Mesenchymal stem cell (in vitro differentiated cells and primary cell): ENCODE results near the gene EDNRA.
A peak's percentile ranks its signal among the peaks of the same experiment; 100 is the strongest.

Experiments used
- DNase-seq: peaks from one replicate; pipeline ENCODE4 v3.0.0-alpha.2; 2013
- H2AFZ ChIP-seq: one replicate; pipeline ENCODE4 v1.6.1; 2013; ENCODE audit warnings: low read depth, mild to moderate bottlenecking, control low read depth, inconsistent platforms, low read length, moderate library complexity
- H2AK5ac ChIP-seq: 2 replicates; pipeline ENCODE4 v1.6.1; 2013; ENCODE audit warnings: low read length, moderate library complexity, mild to moderate bottlenecking, inconsistent platforms; ENCODE audit not compliant: severe bottlenecking
- H2BK120ac ChIP-seq: one replicate; pipeline ENCODE4 v1.6.1; 2013; ENCODE audit warnings: low read depth, mild to moderate bottlenecking, inconsistent platforms, low read length, moderate library complexity
- H2BK12ac ChIP-seq, 2 experiments: one replicate each; pipeline ENCODE4 v1.6.1; 2013; ENCODE audit warnings: inconsistent platforms in 2 of 2, low read length in 2 of 2, mild to moderate bottlenecking in 2 of 2, moderate library complexity in 2 of 2, control low read depth in 1 of 2
- H2BK15ac ChIP-seq: one replicate; pipeline ENCODE4 v1.6.1; 2013; ENCODE audit warnings: mild to moderate bottlenecking, low read depth, inconsistent platforms; ENCODE audit not compliant: poor library complexity, severe bottlenecking
- H2BK5ac ChIP-seq: 2 replicates; pipeline ENCODE4 v1.6.1; 2013; ENCODE audit warnings: low read depth, mild to moderate bottlenecking, low read length, control low read depth, inconsistent platforms; ENCODE audit not compliant: poor library complexity, severe bottlenecking
- H3K14ac ChIP-seq, 2 experiments: one replicate each; pipeline ENCODE4 v1.6.1; 2013; ENCODE audit warnings: inconsistent platforms in 2 of 2, low read length in 2 of 2, control low read depth in 1 of 2, mild to moderate bottlenecking in 1 of 2, moderate library complexity in 1 of 2
- H3K18ac ChIP-seq, 2 experiments: one replicate each; pipeline ENCODE4 v1.6.1; 2013; ENCODE audit warnings: inconsistent platforms in 2 of 2, low read length in 2 of 2, control low read depth in 1 of 2, low read depth in 1 of 2, mild to moderate bottlenecking in 1 of 2
- H3K23ac ChIP-seq, 2 experiments: one replicate each; pipeline ENCODE4 v1.6.1; 2013; ENCODE audit warnings: inconsistent platforms in 2 of 2, low read length in 2 of 2, mild to moderate bottlenecking in 2 of 2, moderate library complexity in 2 of 2, control low read depth in 1 of 2
- H3K27ac ChIP-seq: 2 replicates; pipeline ENCODE4 v1.5.1; 2013; ENCODE audit warnings: mild to moderate bottlenecking, moderate library complexity, low read length, control low read depth, inconsistent platforms; ENCODE audit not compliant: poor library complexity, severe bottlenecking
- H3K27me3 ChIP-seq, 2 experiments: 2 replicates each; pipeline versions ENCODE4 v1.6.1 to v1.7.0; 2013; ENCODE audit warnings: low read length in 2 of 2, mild to moderate bottlenecking in 2 of 2, moderate library complexity in 2 of 2, control low read depth in 1 of 2, inconsistent platforms in 1 of 2; ENCODE audit not compliant: control insufficient read depth in 1 of 2, insufficient read depth in 1 of 2
- H3K36me3 ChIP-seq, 2 experiments: 2 replicates each; pipeline versions ENCODE4 v1.6.1 to v1.7.0; 2013; ENCODE audit warnings: low read length in 2 of 2, control low read depth in 1 of 2, inconsistent platforms in 1 of 2, low read depth in 1 of 2, mild to moderate bottlenecking in 1 of 2; ENCODE audit not compliant: insufficient read depth in 2 of 2, control insufficient read depth in 1 of 2
- H3K4ac ChIP-seq, 2 experiments: one replicate each; pipeline ENCODE4 v1.6.1; 2013; ENCODE audit warnings: inconsistent platforms in 2 of 2, low read length in 2 of 2, mild to moderate bottlenecking in 2 of 2, moderate library complexity in 2 of 2, control low read depth in 1 of 2, low read depth in 1 of 2
- H3K4me1 ChIP-seq: 2 replicates; pipeline ENCODE4 v1.6.1; 2013; ENCODE audit warnings: low read depth, low read length, control low read depth; ENCODE audit not compliant: control insufficient read depth, insufficient read depth
- H3K4me2 ChIP-seq: 2 replicates; pipeline ENCODE4 v1.6.1; 2013; ENCODE audit warnings: low read length, mild to moderate bottlenecking, inconsistent platforms; ENCODE audit not compliant: poor library complexity, severe bottlenecking
- H3K4me3 ChIP-seq, 2 experiments: 2 replicates each; pipeline versions ENCODE4 v1.5.1 to v1.7.0; 2013; ENCODE audit warnings: low read length in 2 of 2, mild to moderate bottlenecking in 2 of 2, control low read depth in 1 of 2, low read depth in 1 of 2; ENCODE audit not compliant: insufficient read depth in 1 of 2
- H3K79me1 ChIP-seq: replicated peaks from 2 replicates; pipeline ENCODE4 v1.6.1; 2013; ENCODE audit warnings: mild to moderate bottlenecking, control low read depth, low read length, inconsistent platforms; ENCODE audit not compliant: poor library complexity, severe bottlenecking
- H3K9ac ChIP-seq: 2 replicates; pipeline ENCODE4 v1.7.0; 2013; ENCODE audit warnings: mild to moderate bottlenecking, low read length, moderate library complexity
- H3K9me3 ChIP-seq: 2 replicates; pipeline ENCODE4 v1.7.0; 2013; ENCODE audit warnings: mild to moderate bottlenecking, low read length; ENCODE audit not compliant: control insufficient read depth
- H4K8ac ChIP-seq: one replicate; pipeline ENCODE4 v1.6.1; 2013; ENCODE audit warnings: inconsistent platforms, mild to moderate bottlenecking, low read length, moderate library complexity
- H4K91ac ChIP-seq: one replicate; pipeline ENCODE4 v1.6.1; 2013; ENCODE audit warnings: mild to moderate bottlenecking, low read length, inconsistent platforms
- WGBS: methylation state at CpG from one replicate; pipeline ENCODE4 v1.1.7; 2013; ENCODE audit warnings: mixed read lengths; 5-methylcytosine and 5-hydroxymethylcytosine counted together

Gene EDNRA

GRCh38 chr4:147480502-147480890 lies 401 bp upstream of the EDNRA start:
- peaks cover 6% of the 10 kb centered on the region for H3K4me1 ChIP-seq
- peak overlapping the region; percentile 78 for H3K9ac ChIP-seq
- H4K8ac ChIP-seq = no peak overlapping the region
- no peak overlapping the region for H3K23ac ChIP-seq
- no peaks in the 10 kb centered on the region for H3K27me3 ChIP-seq
- peak overlapping the region; percentile 77 to 80 for H3K4me3 ChIP-seq
- H2AFZ ChIP-seq = no peak overlapping the region
- no peak overlapping the region for H2BK5ac ChIP-seq
- H3K27ac ChIP-seq = no peak overlapping the region
- H2BK120ac ChIP-seq = no peak overlapping the region
- H3K79me1 ChIP-seq = peaks cover 5% of the 10 kb centered on the region
- H3K4ac ChIP-seq = peak overlapping the region in 1 of 2 experiments; percentile 73
- peaks cover 0 to under 1% of the 10 kb centered on the region in 2 experiments for H3K36me3 ChIP-seq
- no peaks in the 10 kb centered on the region for H3K9me3 ChIP-seq
- DNase-seq = no peak
- no peak overlapping the region for H3K14ac ChIP-seq
- H3K18ac ChIP-seq = peak overlapping the region; percentile 15 to 52
- no peak overlapping the region for H4K91ac ChIP-seq
- peak overlapping the region in 1 of 2 experiments; percentile 87 for H2BK12ac ChIP-seq
- no peak overlapping the region for H2BK15ac ChIP-seq
- no peak overlapping the region for H2AK5ac ChIP-seq
- peak overlapping the region; percentile 61 for H3K4me2 ChIP-seq
- 72% methylated on average over 11 of the region's 11 CpGs for WGBS

- 3% methylated on average over 6 of the region's 13 CpGs for WGBS
- Histone ChIP-seq H4K91ac (peak overlapping the region; percentile 47), H3K9ac (peak overlapping the region; percentile 78), H3K23ac (peak overlapping the region in 1 of 2 experiments; percentile 23), H4K8ac (peak overlapping the region; percentile 88), H3K27me3 (no peaks in the 10 kb centered on the region), H2AFZ (peak overlapping the region; percentile 46), H3K14ac (peak overlapping the region in 1 of 2 experiments; percentile 95), H3K79me1 (peaks cover 8% of the 10 kb centered on the region), H3K27ac (no peak overlapping the region), H2BK15ac (no peak overlapping the region), H3K4me2 (peak overlapping the region; percentile 61), H2BK12ac (peak overlapping the region; percentile 21 to 77), H3K18ac (peak overlapping the region; percentile 52 to 83), H2AK5ac (no peak overlapping the region), H3K9me3 (no peaks in the 10 kb centered on the region), H2BK120ac (peak overlapping the region; percentile 43), H3K4me3 (peak overlapping the region; percentile 77 to 80), H2BK5ac (no peak overlapping the region), H3K36me3 (peaks cover 0 to 8% of the 10 kb centered on the region in 2 experiments), H3K4me1 (peaks cover 6% of the 10 kb centered on the region), H3K4ac (peak overlapping the region; percentile 47 to 86)
- peak; percentile 46 for DNase-seq
Measured at GRCh38 chr4:147481577-147482109, 746 bp downstream of the EDNRA start.

GRCh38 chr4:147482281-147482680 lies 1.4 kb downstream of the EDNRA start:
- DNase-seq = no peak
- Histone ChIP-seq H2BK5ac (no peak overlapping the region), H4K91ac (no peak overlapping the region), H3K4me2 (peak overlapping the region; percentile 45), H3K27me3 (no peaks in the 10 kb centered on the region), H2BK12ac (no peak overlapping the region), H2BK15ac (no peak overlapping the region), H2BK120ac (no peak overlapping the region), H3K14ac (no peak overlapping the region), H3K4me3 (peak overlapping the region in 1 of 2 experiments; percentile 80), H3K23ac (no peak overlapping the region), H3K4ac (peak overlapping the region in 1 of 2 experiments; percentile 44), H3K4me1 (peaks cover 6% of the 10 kb centered on the region), H4K8ac (no peak overlapping the region), H3K9ac (peak overlapping the region; percentile 78), H3K9me3 (no peaks in the 10 kb centered on the region), H3K36me3 (peaks cover 0 to 8% of the 10 kb centered on the region in 2 experiments), H2AFZ (no peak overlapping the region), H3K27ac (peak overlapping the region; percentile 53), H2AK5ac (no peak overlapping the region), H3K79me1 (peaks cover 8% of the 10 kb centered on the region), H3K18ac (no peak overlapping the region)
- 57% methylated on average over 2 of the region's 2 CpGs for WGBS

- DNase-seq = no peak
- Histone ChIP-seq H3K18ac (no peak overlapping the region), H4K91ac (no peak overlapping the region), H3K9me3 (no peaks in the 10 kb centered on the region), H3K23ac (no peak overlapping the region), H3K79me1 (peaks cover 8% of the 10 kb centered on the region), H3K14ac (no peak overlapping the region), H3K27ac (no peak overlapping the region), H4K8ac (no peak overlapping the region), H3K4me3 (no peak overlapping the region), H2BK12ac (no peak overlapping the region), H3K4ac (no peak overlapping the region), H2AK5ac (no peak overlapping the region), H3K4me1 (peaks cover 6% of the 10 kb centered on the region), H3K9ac (no peak overlapping the region), H2AFZ (no peak overlapping the region), H2BK15ac (no peak overlapping the region), H3K36me3 (peaks cover 0 to 8% of the 10 kb centered on the region in 2 experiments), H2BK120ac (no peak overlapping the region), H3K4me2 (no peak overlapping the region), H3K27me3 (no peaks in the 10 kb centered on the region), H2BK5ac (no peak overlapping the region)
- 93% methylated on average over 2 of the region's 2 CpGs for WGBS
Measured at GRCh38 chr4:147485167-147485566, 4.3 kb downstream of the EDNRA start.
